ENCODE measurements around the gene DDA1.
A peak's percentile ranks its signal among the peaks of the same experiment; 100 is the strongest.
"Not testable (repeated sequence)": the region's sequence is repeated elsewhere in the genome, so short reads cannot be mapped to it uniquely, and the experiment has no call there.

Gene DDA1

GRCh38 chr19:17286263-17286662 lies 23.1 kb upstream of the DDA1 start:
- no peak for DNase-seq (ENCODE audit: extremely low read depth in 1 of 2, low read depth in 1 of 2)

- no peak for DNase-seq (ENCODE audit: extremely low read depth in 1 of 2, low read depth in 1 of 2)
Measured at GRCh38 chr19:17286752-17287151, 22.6 kb upstream of the DDA1 start.

- peak in 1 of 2 donors; percentile 53 for DNase-seq (ENCODE audit: extremely low read depth in 1 of 2, low read depth in 1 of 2)
Measured at GRCh38 chr19:17289489-17289888, 19.9 kb upstream of the DDA1 start.

- peak; percentile 63 to 67 for DNase-seq (ENCODE audit: extremely low read depth in 1 of 2, low read depth in 1 of 2)
Measured at GRCh38 chr19:17292301-17293074, 16.9 kb upstream of the DDA1 start.

- DNase-seq (ENCODE audit: extremely low read depth in 1 of 2, low read depth in 1 of 2) = no peak
Measured at GRCh38 chr19:17293605-17294004, 15.8 kb upstream of the DDA1 start.

GRCh38 chr19:17294051-17294891 lies 15.1 kb upstream of the DDA1 start:
- DNase-seq (ENCODE audit: extremely low read depth in 1 of 2, low read depth in 1 of 2) = peak; percentile 39 to 40

- DNase-seq (ENCODE audit: extremely low read depth in 1 of 2, low read depth in 1 of 2) = not testable (repeated sequence)
Measured at GRCh38 chr19:17295551-17295950, 13.8 kb upstream of the DDA1 start.

- DNase-seq (ENCODE audit: extremely low read depth in 1 of 2, low read depth in 1 of 2) = no peak
Measured at GRCh38 chr19:17296273-17296672, 13.1 kb upstream of the DDA1 start.

- DNase-seq (ENCODE audit: extremely low read depth in 1 of 2, low read depth in 1 of 2) = no peak
Measured at GRCh38 chr19:17296976-17297375, 12.4 kb upstream of the DDA1 start.

GRCh38 chr19:17300992-17301619 lies 8.3 kb upstream of the DDA1 start:
- no peak for DNase-seq (ENCODE audit: extremely low read depth in 1 of 2, low read depth in 1 of 2)

GRCh38 chr19:17302391-17303166 lies 6.8 kb upstream of the DDA1 start:
- no peak for DNase-seq (ENCODE audit: extremely low read depth in 1 of 2, low read depth in 1 of 2)

- peak; percentile 80 to 93 for DNase-seq (ENCODE audit: extremely low read depth in 1 of 2, low read depth in 1 of 2)
Measured at GRCh38 chr19:17303167-17303939, 6.0 kb upstream of the DDA1 start, which contains the start of gene ABHD8. TSS of gene ABHD8 (minus strand) at chr19:17303425. CDS start at chr19:17301616, 1,809 bp downstream.

- no peak for DNase-seq (ENCODE audit: extremely low read depth in 1 of 2, low read depth in 1 of 2)
Measured at GRCh38 chr19:17303940-17304267, 5.5 kb upstream of the DDA1 start.

GRCh38 chr19:17304386-17305215 lies 4.8 kb upstream of the DDA1 start:
- no peak for DNase-seq (ENCODE audit: extremely low read depth in 1 of 2, low read depth in 1 of 2)

GRCh38 chr19:17305216-17305516 lies 4.2 kb upstream of the DDA1 start:
- DNase-seq (ENCODE audit: extremely low read depth in 1 of 2, low read depth in 1 of 2) = no peak

- DNase-seq (ENCODE audit: extremely low read depth in 1 of 2, low read depth in 1 of 2) = peak; percentile 93 to 96
Measured at GRCh38 chr19:17305517-17306284, 3.7 kb upstream of the DDA1 start, which contains the start of gene MRPL34. TSS of gene MRPL34 (plus strand) at chr19:17305872. CDS start at chr19:17305893, 21 bp downstream.

GRCh38 chr19:17306285-17306714 lies 3.1 kb upstream of the DDA1 start:
- no peak for DNase-seq (ENCODE audit: extremely low read depth in 1 of 2, low read depth in 1 of 2)

- DNase-seq (ENCODE audit: extremely low read depth in 1 of 2, low read depth in 1 of 2) = no peak
Measured at GRCh38 chr19:17307876-17308377, 1.4 kb upstream of the DDA1 start.
